ENCODE results near the gene STPG1.

DNA sequence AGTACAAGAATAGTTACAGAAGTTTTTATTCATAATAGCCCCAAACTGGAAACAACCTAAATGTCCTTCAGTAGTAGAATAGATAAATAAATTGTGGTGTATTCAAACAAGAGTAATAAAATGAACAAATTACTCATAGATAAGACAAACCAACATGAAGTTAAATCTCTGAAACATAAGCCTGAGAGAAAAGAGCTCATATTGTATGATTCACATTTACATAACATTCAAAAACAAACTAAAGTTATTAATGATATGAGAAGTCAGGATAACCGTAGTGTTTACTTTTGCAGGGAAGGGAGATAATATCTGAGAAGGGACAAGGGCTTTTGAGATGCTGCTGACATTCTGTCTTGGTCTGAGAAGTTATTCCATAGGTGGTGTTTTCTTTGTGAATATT, 13.5 kb downstream of the STPG1 start:
- TF ChIP-seq, protein P1, sequence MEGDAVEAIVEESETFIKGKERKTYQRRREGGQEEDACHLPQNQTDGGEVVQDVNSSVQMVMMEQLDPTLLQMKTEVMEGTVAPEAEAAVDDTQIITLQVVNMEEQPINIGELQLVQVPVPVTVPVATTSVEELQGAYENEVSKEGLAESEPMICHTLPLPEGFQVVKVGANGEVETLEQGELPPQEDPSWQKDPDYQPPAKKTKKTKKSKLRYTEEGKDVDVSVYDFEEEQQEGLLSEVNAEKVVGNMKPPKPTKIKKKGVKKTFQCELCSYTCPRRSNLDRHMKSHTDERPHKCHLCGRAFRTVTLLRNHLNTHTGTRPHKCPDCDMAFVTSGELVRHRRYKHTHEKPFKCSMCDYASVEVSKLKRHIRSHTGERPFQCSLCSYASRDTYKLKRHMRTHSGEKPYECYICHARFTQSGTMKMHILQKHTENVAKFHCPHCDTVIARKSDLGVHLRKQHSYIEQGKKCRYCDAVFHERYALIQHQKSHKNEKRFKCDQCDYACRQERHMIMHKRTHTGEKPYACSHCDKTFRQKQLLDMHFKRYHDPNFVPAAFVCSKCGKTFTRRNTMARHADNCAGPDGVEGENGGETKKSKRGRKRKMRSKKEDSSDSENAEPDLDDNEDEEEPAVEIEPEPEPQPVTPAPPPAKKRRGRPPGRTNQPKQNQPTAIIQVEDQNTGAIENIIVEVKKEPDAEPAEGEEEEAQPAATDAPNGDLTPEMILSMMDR (conservative IDR thresholded peaks at IDR 0.05 in 1 of 2, IDR thresholded peaks at IDR 0.05 in 1 of 2; ENCODE audit: extremely low read depth in 1 of 2, insufficient read depth in 1 of 2, low read depth in 1 of 2, low read length in 2 of 2): no peak
- no peak for TF ChIP-seq EZH2 (IDR thresholded peaks at IDR 0.05; ENCODE audit: borderline replicate concordance, low read length)

All from mammary epithelial cell (primary cell).